GM21423 (cell line): ENCODE results near the gene FOXF1.

Experiments used
- ATAC-seq: cut with Tn5 transposase; IDR thresholded peaks from one replicate; pipeline ENCODE4 v1.9.1; 2021; ENCODE audit warnings: mild to moderate bottlenecking, moderate library complexity; ENCODE audit not compliant: unreplicated experiment

Gene FOXF1

DNA sequence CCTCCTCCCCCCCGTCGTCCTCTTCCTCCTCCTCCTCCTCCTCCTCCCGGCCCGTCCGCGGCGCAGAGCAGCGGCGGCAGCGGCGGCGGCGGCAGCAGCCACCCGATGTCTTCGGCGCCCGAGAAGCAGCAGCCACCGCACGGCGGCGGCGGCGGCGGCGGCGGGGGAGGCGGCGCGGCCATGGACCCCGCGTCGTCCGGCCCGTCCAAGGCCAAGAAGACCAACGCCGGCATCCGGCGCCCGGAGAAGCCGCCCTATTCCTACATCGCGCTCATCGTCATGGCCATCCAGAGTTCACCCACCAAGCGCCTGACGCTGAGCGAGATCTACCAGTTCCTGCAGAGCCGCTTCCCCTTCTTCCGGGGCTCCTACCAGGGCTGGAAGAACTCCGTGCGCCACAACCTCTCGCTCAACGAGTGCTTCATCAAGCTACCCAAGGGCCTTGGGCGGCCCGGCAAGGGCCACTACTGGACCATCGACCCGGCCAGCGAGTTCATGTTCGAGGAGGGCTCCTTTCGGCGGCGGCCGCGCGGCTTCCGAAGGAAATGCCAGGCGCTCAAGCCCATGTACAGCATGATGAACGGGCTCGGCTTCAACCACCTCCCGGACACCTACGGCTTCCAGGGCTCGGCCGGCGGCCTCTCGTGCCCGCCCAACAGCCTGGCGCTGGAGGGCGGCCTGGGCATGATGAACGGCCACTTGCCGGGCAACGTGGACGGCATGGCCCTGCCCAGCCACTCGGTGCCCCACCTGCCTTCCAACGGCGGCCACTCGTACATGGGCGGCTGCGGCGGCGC is at the start of gene FOXF1:
FOXF1 (plus strand) TSS at position 63 of the 797 bp plus-strand sequence; CDS start at position 106, 43 bp downstream.
- no peak for ATAC-seq

DNA sequence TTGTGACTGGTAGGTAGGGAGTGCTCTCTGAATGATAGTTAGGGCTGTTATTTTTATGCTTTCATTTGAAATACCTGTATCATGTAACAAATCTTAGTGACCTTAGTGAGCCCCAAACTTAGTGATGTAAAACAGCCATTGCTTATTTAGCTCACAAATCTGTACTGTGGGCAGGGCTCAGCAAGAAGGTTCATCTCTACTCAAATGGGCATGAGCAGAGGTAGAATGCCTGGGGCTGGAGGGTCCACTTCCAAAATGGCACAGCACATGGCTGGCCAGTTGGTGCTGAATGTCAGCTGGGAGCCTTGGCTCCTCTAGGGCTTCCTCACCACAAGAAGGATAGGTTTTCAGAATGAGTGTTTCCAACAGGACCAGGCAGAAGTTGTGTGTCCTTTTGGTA is 49.3 kb upstream of the FOXF1 start:
- ATAC-seq: no peak

DNA sequence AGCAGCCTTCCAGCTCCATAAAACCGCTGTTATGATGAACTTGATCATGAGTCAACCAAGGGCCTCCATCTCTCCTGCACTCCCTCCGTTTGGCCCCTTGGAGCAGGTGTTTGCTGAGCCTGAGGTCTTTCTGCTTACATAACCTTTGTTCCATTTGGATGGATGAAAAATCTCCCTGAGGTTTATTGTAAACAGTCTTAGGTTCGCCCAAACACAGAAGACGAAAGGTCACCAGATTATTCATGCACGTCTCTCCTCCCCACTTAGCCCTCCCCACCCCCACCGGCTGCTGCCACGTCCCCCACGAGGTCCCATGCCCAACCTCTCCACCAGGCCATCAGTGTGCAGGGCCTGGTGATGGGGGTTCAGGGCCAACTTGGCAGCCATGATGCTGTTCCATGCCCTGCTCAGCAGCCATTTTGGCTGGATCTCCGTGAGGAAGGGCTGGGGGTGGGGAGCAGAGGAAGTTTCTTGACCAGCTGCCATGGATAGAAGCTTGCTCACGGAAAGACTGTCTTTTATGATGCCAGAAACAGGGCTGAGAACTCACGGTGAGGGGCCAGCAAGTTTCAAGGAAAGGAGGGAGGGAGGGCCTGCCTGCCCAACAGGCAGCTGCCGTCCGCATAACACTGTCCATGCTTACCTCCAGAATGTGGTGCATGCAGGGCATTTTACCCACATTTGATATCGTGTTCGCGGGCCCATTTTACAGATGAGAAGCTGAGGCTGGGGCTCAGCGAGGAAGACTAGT is 47.8 kb upstream of the FOXF1 start:
- ATAC-seq: no peak

DNA sequence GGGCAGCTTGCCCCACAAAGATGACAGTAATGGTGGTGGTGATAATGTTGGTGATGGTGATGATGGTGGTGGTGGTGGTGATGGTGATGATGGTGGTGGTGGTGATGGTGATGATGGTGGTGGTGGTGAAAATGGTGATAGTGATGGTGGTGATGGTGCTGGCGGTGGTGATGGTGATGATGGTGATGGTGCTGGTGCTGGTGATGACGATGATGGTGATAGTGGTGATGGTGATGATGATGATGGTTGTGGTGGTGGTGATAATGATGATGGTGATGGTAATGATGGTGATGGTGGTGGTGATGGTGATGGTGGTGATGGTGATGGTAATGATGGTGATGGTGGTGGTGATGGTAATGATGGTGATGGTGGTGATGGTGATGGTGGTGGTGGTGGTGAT is 46.3 kb upstream of the FOXF1 start:
- ATAC-seq: no peak

DNA sequence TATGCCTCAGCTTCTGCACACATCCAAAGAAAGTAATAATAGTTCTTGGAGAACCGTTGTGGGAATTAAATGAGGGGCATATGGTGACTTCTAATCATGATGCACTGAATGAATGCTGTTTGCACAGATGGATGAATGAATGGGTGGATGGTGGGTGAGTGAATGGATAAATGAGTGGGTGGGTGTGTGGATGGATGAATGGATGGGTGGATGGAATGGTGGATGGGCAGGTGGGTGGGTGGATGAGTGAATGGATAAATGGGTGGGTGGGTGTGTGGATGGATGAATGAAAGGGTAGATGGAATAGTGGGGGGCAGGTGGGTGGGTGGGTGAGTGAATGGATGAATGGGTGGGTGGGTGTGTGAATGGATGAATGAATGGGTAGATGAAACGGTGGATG is 44.9 kb upstream of the FOXF1 start:
- no peak for ATAC-seq

DNA sequence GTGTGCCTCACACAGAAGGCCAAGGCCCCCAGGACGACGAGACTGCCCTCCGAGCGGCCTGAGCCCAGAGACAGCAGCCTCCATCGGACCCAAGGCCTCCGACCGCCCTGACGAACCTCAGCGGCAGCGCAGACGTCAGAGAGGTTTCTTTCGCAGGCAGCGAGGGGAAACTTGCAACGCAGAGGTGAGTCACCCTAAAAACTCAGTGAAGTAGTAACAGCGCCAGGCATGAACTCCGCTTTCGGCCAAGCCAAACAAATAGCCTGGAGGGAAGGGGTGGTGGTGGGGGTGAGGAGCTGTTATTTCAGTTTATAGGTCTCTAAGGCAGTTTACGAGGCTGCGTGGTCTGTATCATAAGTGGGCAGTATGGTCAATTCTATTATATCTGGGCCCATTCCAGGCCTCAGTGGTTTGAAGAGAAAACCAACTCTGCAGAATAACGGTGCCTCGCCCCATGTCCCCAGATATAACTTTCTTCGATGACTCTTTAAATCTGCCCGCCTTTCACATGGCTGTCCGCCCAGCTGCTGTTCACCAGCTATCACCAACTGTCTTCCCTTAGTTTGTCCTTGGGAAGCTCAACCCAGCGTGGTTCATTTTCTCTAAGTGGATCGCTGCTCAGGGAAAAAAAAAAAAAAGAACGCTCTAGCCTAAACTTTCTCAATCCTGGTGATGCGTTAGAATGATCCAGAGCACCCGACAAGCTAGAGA is 43.5 kb upstream of the FOXF1 start:
- no peak for ATAC-seq

DNA sequence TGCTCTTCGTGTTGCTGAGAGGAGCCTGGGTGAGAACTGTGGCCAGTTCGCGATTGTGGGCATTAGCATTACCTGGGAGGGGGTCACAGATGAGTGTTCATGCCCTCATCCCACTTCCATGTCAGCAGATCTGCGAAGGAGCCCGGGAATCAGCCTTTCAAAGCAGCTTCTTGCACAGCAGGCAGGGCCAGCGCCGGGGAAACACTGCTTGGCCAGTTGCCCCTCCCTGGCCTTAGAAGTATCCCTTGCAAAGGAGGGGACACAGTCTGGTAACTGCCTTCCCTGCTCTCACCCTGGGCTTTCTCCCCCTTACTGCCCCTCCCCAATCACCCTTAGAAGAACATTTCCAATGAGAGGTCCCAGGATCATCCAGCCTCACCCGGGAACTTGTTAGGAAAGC is 42.8 kb upstream of the FOXF1 start:
- ATAC-seq: no peak

DNA sequence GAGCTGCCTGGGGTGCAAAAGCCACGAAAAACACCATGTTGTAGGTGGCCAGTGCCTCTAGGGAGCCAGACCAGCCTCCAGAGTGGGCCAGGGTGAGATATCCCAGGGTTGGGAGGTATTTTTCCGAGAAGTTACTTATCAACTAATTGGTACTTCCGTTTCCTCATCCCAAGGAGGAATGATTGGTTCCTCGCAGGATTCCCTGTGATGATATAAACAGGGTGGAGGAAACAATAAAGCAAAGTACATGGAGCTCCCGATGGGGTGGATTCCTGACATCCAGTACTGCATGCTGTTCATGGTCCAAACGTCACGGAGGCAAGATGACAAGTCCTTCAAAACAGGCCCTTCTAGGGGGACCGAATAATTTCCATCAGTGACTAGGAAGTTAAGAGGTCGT is 39.4 kb upstream of the FOXF1 start:
- no peak for ATAC-seq

DNA sequence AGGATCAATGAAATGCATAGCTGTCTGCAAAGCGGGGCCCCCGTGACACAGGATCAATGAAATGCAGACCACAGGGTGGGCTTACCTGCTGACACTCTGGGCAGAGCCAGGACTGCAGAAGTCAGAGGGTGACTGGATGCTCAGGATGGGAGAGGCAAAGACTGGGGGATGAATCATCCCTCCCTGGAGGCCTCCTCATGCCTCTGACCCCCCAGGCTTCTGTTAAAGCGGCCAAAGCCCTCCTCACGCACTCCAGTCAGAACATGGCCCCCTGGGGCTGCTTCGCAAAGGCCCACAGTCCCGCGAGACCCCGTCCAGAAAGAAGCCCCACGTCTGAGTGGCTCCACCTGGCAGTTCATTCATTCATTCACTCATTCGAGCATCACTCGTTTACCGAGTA is 38.4 kb upstream of the FOXF1 start:
- no peak for ATAC-seq

DNA sequence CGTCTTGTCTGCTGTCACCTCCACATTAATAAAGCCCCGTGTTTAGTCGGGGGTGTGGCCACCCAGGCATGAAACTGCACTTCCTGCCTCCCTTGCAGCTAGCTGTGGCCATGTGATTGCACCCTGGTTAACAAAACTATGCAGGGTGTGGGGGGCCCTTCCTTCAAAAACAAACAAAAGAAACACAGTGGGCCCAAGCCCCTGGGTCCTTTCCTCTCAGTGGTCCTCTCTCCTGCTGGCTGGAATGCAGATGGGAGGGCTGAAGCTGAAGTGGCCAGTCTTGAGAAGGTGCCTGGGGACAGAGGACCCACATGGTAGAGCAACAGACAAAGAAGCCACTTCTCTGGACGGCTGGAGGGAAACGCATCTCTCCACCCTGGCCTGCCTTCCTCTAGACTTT is 38.0 kb upstream of the FOXF1 start:
- ATAC-seq: no peak

DNA sequence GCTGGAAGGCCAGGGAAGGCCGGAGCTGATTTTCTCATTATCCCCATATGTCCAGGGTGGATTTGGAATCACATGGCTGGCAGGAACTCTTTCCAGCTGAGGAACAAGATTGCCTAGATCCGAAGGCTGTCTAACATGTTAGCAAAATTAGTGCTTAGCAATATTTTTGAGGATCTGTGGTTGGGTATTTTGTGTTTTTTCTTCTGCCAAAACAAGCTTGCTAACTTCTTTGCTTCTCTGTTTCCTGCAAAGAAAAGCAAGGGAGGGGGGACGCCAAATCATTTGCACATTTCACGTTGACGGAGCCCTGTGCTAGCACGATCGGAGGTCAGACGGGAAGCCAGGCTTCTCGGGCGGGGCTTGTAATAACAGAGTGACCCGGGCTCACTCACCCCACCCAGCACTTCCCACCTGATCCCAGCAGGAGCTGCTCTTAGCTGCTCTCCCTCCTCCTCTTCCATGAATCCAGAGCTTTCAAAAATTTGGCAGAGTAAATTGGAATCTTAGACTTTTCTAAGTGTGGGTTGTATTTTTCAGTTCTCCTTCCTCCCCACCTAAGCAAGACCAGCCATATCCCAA is 33.3 kb upstream of the FOXF1 start:
- ATAC-seq: no peak

DNA sequence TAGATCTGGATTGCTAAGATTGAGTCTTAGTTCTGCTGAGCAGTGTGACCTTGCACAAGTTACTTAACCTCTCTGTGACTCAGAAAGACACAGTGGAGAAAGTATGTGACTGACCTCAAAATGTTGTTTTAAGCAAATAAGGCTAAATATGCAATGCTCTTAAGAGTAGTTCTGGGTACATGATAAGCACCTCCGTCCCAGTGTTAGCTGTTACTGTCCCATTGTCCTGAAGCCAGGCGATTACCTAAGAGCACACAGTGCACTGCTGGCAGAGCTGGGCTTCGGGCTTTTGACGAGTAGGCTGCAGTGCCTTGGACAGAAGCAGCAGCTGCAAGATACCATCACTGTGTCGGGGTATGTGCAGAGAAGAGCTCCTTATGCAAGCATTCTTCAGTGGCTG is 32.7 kb upstream of the FOXF1 start:
- no peak for ATAC-seq

DNA sequence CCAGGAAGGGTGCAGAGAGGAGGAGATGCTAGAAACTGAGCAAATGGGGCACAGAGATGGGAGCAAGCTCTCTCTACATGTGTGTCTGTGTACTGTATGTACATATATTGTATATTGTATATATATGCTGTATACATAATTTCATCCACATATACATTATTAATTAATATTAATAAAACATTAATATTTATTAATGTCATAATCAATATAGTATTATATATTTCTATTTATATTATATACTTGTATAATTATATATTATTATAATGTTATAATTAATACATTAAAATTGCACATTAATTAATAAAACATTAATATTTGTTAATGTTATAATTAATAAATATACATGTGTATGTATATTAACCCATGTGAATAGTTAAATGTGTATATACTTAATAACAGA is 31.5 kb upstream of the FOXF1 start:
- ATAC-seq: no peak

DNA sequence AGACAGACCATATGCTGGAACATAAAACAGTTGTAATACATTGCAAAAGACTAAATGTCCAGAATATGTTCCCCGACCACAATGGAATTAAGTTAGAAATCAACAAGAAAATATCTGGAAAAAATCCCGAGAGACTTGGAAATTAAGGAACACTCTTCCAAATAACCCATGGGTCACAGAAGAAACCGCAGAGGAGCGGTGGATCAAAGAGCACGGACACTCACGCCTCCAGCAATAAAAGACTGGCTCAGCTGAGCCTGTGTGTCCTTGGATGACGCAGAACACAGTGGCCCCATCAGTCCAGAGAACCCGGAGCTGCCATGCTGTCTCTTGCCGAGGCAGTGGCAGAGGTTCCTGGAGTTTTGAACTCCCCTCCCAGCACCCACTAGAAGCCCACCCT is 30.9 kb upstream of the FOXF1 start:
- no peak for ATAC-seq

DNA sequence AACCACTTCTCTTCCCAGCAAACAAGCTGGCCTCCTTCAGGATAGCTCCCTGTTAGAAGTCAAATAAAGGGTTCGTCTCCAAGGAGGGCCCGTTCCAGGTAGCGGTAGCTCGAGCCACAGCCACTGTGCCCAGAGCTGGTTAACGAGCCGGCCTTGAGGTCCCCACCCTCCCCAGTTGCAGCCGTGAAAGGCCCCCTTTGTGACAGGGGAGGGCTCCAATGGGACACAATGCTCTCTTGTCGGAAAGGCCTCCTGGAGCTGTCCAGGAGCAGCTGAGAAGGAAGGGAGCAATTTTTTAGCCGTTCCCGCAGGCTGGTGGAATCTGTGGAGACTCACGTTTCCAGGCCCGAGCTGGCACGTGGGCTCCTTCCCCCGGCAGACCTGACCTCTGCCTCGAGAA is 29.9 kb upstream of the FOXF1 start:
- no peak for ATAC-seq

DNA sequence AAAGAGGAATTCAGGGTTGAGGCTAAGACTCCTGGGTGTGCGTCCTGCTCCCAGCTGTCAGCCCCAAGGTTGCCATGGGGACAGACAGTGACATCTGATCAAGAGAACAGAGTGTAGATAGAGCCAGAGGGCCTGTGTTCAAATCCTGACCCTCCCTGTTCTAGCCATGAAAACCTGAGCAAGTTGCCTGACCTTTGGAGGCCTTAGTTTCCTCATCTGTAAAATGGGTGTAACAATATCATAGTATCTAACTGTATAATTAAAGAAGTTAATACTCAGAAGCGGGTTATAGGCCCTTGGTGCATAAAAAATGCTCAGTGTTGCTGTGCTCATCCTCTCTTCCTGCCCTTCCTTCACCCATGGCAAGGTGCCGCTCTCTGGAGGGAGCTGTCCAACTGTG is 28.7 kb upstream of the FOXF1 start:
- ATAC-seq: no peak

DNA sequence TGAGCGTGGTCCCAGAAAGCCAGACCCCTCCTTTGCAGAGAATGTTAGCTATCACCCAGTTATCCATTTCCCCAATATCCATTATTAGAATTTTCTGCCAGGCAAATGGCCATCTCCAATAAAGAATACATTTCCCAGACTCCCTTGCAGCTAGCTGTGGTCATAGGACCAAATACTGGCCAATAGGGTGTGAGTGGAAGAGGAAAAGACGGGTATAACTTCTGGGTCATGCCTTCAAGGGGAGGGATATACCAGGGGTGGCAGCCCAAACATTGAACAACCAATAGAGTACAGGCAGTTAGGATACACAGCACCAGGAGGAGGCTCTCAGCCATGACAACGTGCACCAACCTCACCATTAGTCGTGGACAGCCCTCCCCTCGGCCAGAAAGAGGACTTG is 26.1 kb upstream of the FOXF1 start:
- ATAC-seq: no peak

DNA sequence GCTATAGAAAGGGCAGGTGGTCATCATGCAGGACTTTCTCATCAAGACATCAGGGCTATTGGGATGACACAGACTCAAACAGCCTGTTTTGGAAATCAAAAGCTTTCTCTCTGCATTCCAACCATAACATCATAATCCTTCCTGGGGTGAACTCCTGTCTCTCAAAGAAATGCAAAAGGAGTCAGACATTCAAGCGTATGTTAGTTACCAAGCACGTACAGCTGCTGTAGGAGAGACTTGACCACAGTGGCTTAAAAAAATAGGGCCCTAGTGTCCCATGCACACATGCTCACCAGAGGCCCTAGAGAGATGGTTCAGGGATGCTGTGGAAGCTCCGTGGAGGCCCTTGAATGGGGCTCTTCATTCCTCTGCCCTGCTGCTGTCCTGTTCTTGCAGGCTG is 24.6 kb upstream of the FOXF1 start:
- ATAC-seq: no peak

DNA sequence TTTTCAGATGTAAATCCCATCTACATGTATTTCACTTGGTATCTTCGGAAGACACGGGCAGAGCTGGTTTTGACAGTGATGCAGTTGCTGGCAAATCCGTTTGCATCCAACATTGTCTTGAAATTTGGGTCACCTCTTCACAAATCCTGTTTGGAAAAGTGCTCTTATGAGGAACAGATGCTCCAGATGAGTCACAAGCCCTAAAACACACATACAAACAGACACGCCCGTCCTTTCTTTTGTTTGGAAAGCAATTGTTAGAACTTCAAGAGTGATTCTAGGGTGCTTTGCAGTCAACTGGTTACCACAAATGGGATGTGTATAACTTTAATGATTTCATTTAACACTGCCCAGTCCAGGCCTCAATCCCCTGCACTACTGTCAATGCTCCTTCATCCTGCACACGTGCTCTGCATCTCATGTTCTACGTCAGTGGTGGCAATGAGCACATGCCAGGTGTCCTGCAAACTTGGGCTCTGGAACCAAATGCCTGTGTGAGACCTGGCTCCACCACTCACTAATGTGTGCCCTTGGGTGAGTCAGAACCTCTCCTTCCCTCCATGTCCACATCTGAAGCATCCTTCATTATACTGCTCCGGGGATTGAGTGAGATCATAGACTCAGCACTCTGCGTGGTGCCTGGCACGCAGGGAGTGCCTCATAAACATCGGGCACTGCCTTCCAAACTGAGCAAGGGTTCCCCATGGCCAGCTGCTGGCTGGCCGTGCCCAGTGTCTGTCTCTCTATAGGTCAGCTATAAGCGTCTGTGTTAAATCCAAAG is 19.3 kb upstream of the FOXF1 start:
- ATAC-seq: no peak

DNA sequence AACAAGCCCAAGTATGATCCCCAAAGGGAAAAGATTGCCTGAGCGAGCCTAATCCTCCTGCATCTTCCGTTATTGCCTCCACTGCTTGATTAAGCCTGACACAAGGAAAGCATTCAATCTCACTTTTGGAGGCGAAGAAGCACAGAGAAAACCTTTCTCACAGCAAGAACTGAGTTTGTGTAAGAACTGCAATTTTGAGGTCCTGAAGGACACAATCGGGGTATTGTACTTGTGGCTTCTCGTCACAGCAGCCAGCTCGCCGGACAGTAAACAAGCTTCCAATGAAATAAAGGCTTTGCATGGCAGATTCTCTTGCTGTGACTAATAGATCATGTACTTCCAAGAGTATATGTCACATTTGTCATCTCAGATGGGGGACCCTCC is 18.7 kb upstream of the FOXF1 start:
- ATAC-seq: no peak
